ENCODE measurements around the gene MLST8. TPM values are rescaled to one million over a fixed set of nuclear protein-coding genes. Genes with fewer than 3 reads are reported as not detected.

The MLST8 gene
- total RNA-seq, 4 donors from 2014 or later = 9.3 to 32.8 (median 21.5) TPM

- TF ChIP-seq CTCF (IDR thresholded peaks at IDR 0.05) (no peak), POLR2A (IDR thresholded peaks at IDR 0.05) (no peak)
- H3K4me3 ChIP-seq = no peak overlapping the region
- no peaks in the 10 kb centered on the region for H3K36me3 ChIP-seq
- DNase-seq = no peak
- no peaks in the 10 kb centered on the region for H3K9me3 ChIP-seq
- no peaks in the 10 kb centered on the region for H3K27me3 ChIP-seq
- peak overlapping the region; percentile 65 to 74 for H3K27ac ChIP-seq
- H3K4me1 ChIP-seq = peaks cover 5 to 32% of the 10 kb centered on the region in 2 donors
- intact Hi-C loops (cut with DNase I; ENCODE audit: low total_unique reads) = loop anchor here (10.0 kb wide), 2 partner anchors 53 to 57 kb away; partner anchors contain the start of genes BRICD5 and PGP
Observed at GRCh38 chr16:2158262-2158638, 47.0 kb upstream of the MLST8 start.

- intact Hi-C loops (cut with DNase I; ENCODE audit: low total_unique reads) = loop anchor here (10.0 kb wide), 2 partner anchors 55 kb away; partner anchors contain the start of genes BRICD5 and PGP
- H3K27me3 ChIP-seq = no peaks in the 10 kb centered on the region
- H3K27ac ChIP-seq = peak overlapping the region; percentile 65 to 74
- H3K36me3 ChIP-seq = no peaks in the 10 kb centered on the region
- peaks cover 5 to 26% of the 10 kb centered on the region in 2 donors for H3K4me1 ChIP-seq
- no peaks in the 10 kb centered on the region for H3K9me3 ChIP-seq
- H3K4me3 ChIP-seq = peak overlapping the region; percentile 24 to 31
- peak; percentile 70 to 71 for DNase-seq
- TF ChIP-seq CTCF (IDR thresholded peaks at IDR 0.05) (no peak), POLR2A (IDR thresholded peaks at IDR 0.05) (peak in 1 of 2 donors; percentile 19)
Observed at GRCh38 chr16:2159175-2159838, 45.9 kb upstream of the MLST8 start.

GRCh38 chr16:2160915-2161551 is 44.2 kb upstream of the MLST8 start:
- peak; percentile 71 to 82 for DNase-seq
- Histone ChIP-seq H3K4me1 (peaks cover 5 to 25% of the 10 kb centered on the region in 2 donors), H3K9me3 (no peaks in the 10 kb centered on the region), H3K4me3 (no peak overlapping the region), H3K36me3 (no peaks in the 10 kb centered on the region), H3K27ac (peak overlapping the region; percentile 65 to 74), H3K27me3 (no peaks in the 10 kb centered on the region)
- TF ChIP-seq POLR2A (IDR thresholded peaks at IDR 0.05) = no peak
- intact Hi-C loops (cut with DNase I; ENCODE audit: low total_unique reads) = no loop called here

GRCh38 chr16:2161911-2162310 is 43.3 kb upstream of the MLST8 start:
- H3K9me3 ChIP-seq = no peaks in the 10 kb centered on the region
- no peaks in the 10 kb centered on the region for H3K36me3 ChIP-seq
- no peak for DNase-seq
- peaks cover 5 to 25% of the 10 kb centered on the region in 2 donors for H3K4me1 ChIP-seq
- no peak for TF ChIP-seq CTCF (IDR thresholded peaks at IDR 0.05)
- no peak for TF ChIP-seq POLR2A (IDR thresholded peaks at IDR 0.05)
- H3K27ac ChIP-seq = peak overlapping the region; percentile 65 to 74
- H3K4me3 ChIP-seq = no peak overlapping the region
- intact Hi-C loops (cut with DNase I; ENCODE audit: low total_unique reads) = no loop called here
- no peaks in the 10 kb centered on the region for H3K27me3 ChIP-seq

GRCh38 chr16:2162676-2163118 is 42.6 kb upstream of the MLST8 start:
- TF ChIP-seq POLR2A (IDR thresholded peaks at IDR 0.05) = no peak
- TF ChIP-seq CTCF (IDR thresholded peaks at IDR 0.05) = no peak
- DNase-seq = no peak
- no peaks in the 10 kb centered on the region for H3K9me3 ChIP-seq
- H3K4me3 ChIP-seq = no peak overlapping the region
- intact Hi-C loops (cut with DNase I; ENCODE audit: low total_unique reads) = no loop called here
- H3K4me1 ChIP-seq = peaks cover 5 to 25% of the 10 kb centered on the region in 2 donors
- no peak overlapping the region for H3K27ac ChIP-seq
- no peaks in the 10 kb centered on the region for H3K27me3 ChIP-seq
- no peaks in the 10 kb centered on the region for H3K36me3 ChIP-seq

Data from uterus (tissue), 4 donors.